ENCODE measurements around the gene PTPN14.
"Not testable (repeated sequence)": the region's sequence is repeated elsewhere in the genome, so short reads cannot be mapped to it uniquely, and the experiment has no call there.

Gene PTPN14

GRCh38 chr1:214551436-214552173 lies at the start of gene PTPN14:
Gene PTPN14, minus strand, starts transcription at chr1:214551602. Its CDS starts 86,799 bp downstream, at chr1:214464803.
- no peak for DNase-seq (ENCODE audit: low read depth in 1 of 2, low spot score in 1 of 2)

GRCh38 chr1:214593158-214593557 lies 41.8 kb upstream of the PTPN14 start:
- DNase-seq (ENCODE audit: low read depth in 1 of 2, low spot score in 1 of 2), result no peak

GRCh38 chr1:214591918-214592317 lies 40.5 kb upstream of the PTPN14 start:
- not testable (repeated sequence) for DNase-seq (ENCODE audit: low read depth in 1 of 2, low spot score in 1 of 2)

- DNase-seq (ENCODE audit: low read depth in 1 of 2, low spot score in 1 of 2), result no peak
Observed at GRCh38 chr1:214590696-214591095, 39.3 kb upstream of the PTPN14 start.

- no peak for DNase-seq (ENCODE audit: low read depth in 1 of 2, low spot score in 1 of 2)
Observed at GRCh38 chr1:214588963-214589597, 37.7 kb upstream of the PTPN14 start.

GRCh38 chr1:214587165-214587564 lies 35.8 kb upstream of the PTPN14 start:
- DNase-seq (ENCODE audit: low read depth in 1 of 2, low spot score in 1 of 2), result no peak

GRCh38 chr1:214586621-214587020 lies 35.2 kb upstream of the PTPN14 start:
- DNase-seq (ENCODE audit: low read depth in 1 of 2, low spot score in 1 of 2), result no peak

GRCh38 chr1:214584805-214585766 lies 33.7 kb upstream of the PTPN14 start:
- DNase-seq (ENCODE audit: low read depth in 1 of 2, low spot score in 1 of 2), result no peak

- DNase-seq (ENCODE audit: low read depth in 1 of 2, low spot score in 1 of 2), result no peak
Observed at GRCh38 chr1:214583824-214584554, 32.6 kb upstream of the PTPN14 start.

GRCh38 chr1:214583113-214583512 lies 31.7 kb upstream of the PTPN14 start:
- DNase-seq (ENCODE audit: low read depth in 1 of 2, low spot score in 1 of 2), result no peak

GRCh38 chr1:214582289-214582891 lies 31.0 kb upstream of the PTPN14 start:
- DNase-seq (ENCODE audit: low read depth in 1 of 2, low spot score in 1 of 2), result no peak

GRCh38 chr1:214581785-214582184 lies 30.4 kb upstream of the PTPN14 start:
- no peak for DNase-seq (ENCODE audit: low read depth in 1 of 2, low spot score in 1 of 2)

- no peak for DNase-seq (ENCODE audit: low read depth in 1 of 2, low spot score in 1 of 2)
Observed at GRCh38 chr1:214579183-214579582, 27.8 kb upstream of the PTPN14 start.

GRCh38 chr1:214576120-214576519 lies 24.7 kb upstream of the PTPN14 start:
- not testable (repeated sequence) for DNase-seq (ENCODE audit: low read depth in 1 of 2, low spot score in 1 of 2)

- DNase-seq (ENCODE audit: low read depth in 1 of 2, low spot score in 1 of 2), result no peak
Observed at GRCh38 chr1:214574598-214575411, 23.4 kb upstream of the PTPN14 start.

- no peak for DNase-seq (ENCODE audit: low read depth in 1 of 2, low spot score in 1 of 2)
Observed at GRCh38 chr1:214573386-214574318, 22.2 kb upstream of the PTPN14 start.

- DNase-seq (ENCODE audit: low read depth in 1 of 2, low spot score in 1 of 2), result no peak
Observed at GRCh38 chr1:214571281-214571680, 19.9 kb upstream of the PTPN14 start.

GRCh38 chr1:214570442-214570841 lies 19.0 kb upstream of the PTPN14 start:
- no peak for DNase-seq (ENCODE audit: low read depth in 1 of 2, low spot score in 1 of 2)

Data from stimulated activated CD4-positive, alpha-beta T cell treated with anti-CD3 and anti-CD28 coated beads, Interleukin-15, amount 100 ng/mL, for 1 hour (primary cell).